K562 (cell line): ENCODE results near the gene MTERF4. TPM values are rescaled to one million over a fixed set of nuclear protein-coding genes. Genes with fewer than 3 reads are reported as not detected.

Source experiments
- ATAC-seq: fragments of 200-7000 bp; cut with Tn5 transposase; 3 replicates; pipeline ENCODE4 v1.9.1; 2020; ENCODE audit warnings: moderate library complexity
- BruUV-seq: library from RNA; stranded (reverse); fragments of 400-500 nt; replicated peaks from 2 replicates; lab custom pipeline; 2021; lab: Mats Ljungman, UMichigan
- CTCF ChIA-PET: fragments of 300-600 bp; formaldehyde crosslinking; extraction: SDS; loops from one replicate; lab custom pipeline; 2021; ENCODE audit warnings: low intra/inter-chr PET ratio; lab: Yijun Ruan, JAX
- POLR2A ChIA-PET: fragments of 300-600, 350-650 bp; sonication (Branson Sonifier 250); formaldehyde crosslinking; extraction: SDS; loops from one replicate; lab custom pipeline; 2021; ENCODE audit warnings: antibody characterized with exemption, inconsistent platforms; lab: Yijun Ruan, JAX
- DNase-seq, 4 experiments: peaks; one replicate each; pipeline versions ENCODE4 v3.0.0 to v3.0.0-alpha.2; 2011 to 2018; ENCODE audit warnings: low spot score in 3 of 4, mixed read lengths in 3 of 4; ENCODE audit errors: extremely low read depth in 1 of 4
- FAIRE-seq: peaks from 2 replicates; lab custom pipeline; 2011; peaks lifted over from hg19 to GRCh38; lab: Jason Lieb, UNC
- H2AFZ ChIP-seq: 2 replicates; pipeline ENCODE4 v1.6.0; 2011; ENCODE audit warnings: low read depth, low read length, control low read depth, inconsistent platforms
- H3K27ac ChIP-seq: fragments of 200-600 bp; 3 replicates; pipeline ENCODE4 v1.8.0; 2011; ENCODE audit warnings: low read depth, mild to moderate bottlenecking, control low read depth, inconsistent platforms, low read length, moderate library complexity, mixed read lengths; ENCODE audit errors: extremely low read depth
- H3K27me3 ChIP-seq, 2 experiments: fragments of 300-600 bp in 1 of 2; 2 replicates in 1 of 2; 3 replicates in 1 of 2; pipeline versions ENCODE4 v1.6.0 to v1.8.0; 2011; ENCODE audit warnings: inconsistent platforms in 2 of 2, low read length in 2 of 2, mild to moderate bottlenecking in 1 of 2, mixed read lengths in 1 of 2, moderate library complexity in 1 of 2; ENCODE audit not compliant: control insufficient read depth in 2 of 2, insufficient read depth in 2 of 2
- H3K36me3 ChIP-seq: fragments of 300-600 bp; 3 replicates; pipeline ENCODE4 v1.8.0; 2011; ENCODE audit warnings: mild to moderate bottlenecking, low read length, inconsistent platforms; ENCODE audit not compliant: control insufficient read depth, insufficient read depth
- H3K4me1 ChIP-seq, 2 experiments: fragments of 200-600 bp in 1 of 2; replicated peaks in 1 of 2; 2 replicates in 1 of 2; 3 replicates in 1 of 2; pipeline versions ENCODE4 v1.5.1 to v1.8.0; 2011; ENCODE audit warnings: inconsistent platforms in 2 of 2, low read length in 2 of 2, mild to moderate bottlenecking in 1 of 2, mixed read lengths in 1 of 2, moderate library complexity in 1 of 2; ENCODE audit not compliant: control insufficient read depth in 2 of 2, insufficient read depth in 2 of 2
- H3K4me2 ChIP-seq: 2 replicates; pipeline ENCODE4 v1.6.1; 2011; ENCODE audit warnings: low read length, control low read depth, inconsistent platforms, mixed read lengths; ENCODE audit not compliant: insufficient read depth
- H3K4me3 ChIP-seq: fragments of 200-600 bp; sonication (generic), shearing (Covaris generic); 2 replicates; pipeline ENCODE4 v1.5.1; 2016; ENCODE audit warnings: control low read depth, inconsistent platforms
- H3K79me2 ChIP-seq: fragments of 200-600 bp; 3 replicates; pipeline ENCODE4 v1.8.0; 2011; ENCODE audit warnings: low read length, inconsistent platforms; ENCODE audit not compliant: control insufficient read depth, insufficient read depth
- H3K9ac ChIP-seq, 2 experiments: 2 replicates each; pipeline versions ENCODE4 v1.6.0 to v1.6.1; 2011; ENCODE audit warnings: low read depth in 2 of 2, low read length in 2 of 2, control low read depth in 1 of 2, inconsistent platforms in 1 of 2, mild to moderate bottlenecking in 1 of 2, mixed read lengths in 1 of 2; ENCODE audit not compliant: insufficient read depth in 1 of 2
- H3K9me1 ChIP-seq: one replicate; pipeline ENCODE4 v1.6.0; 2011; ENCODE audit warnings: inconsistent platforms, mild to moderate bottlenecking, low read length, moderate library complexity; ENCODE audit not compliant: control insufficient read depth, insufficient read depth
- H3K9me3 ChIP-seq: replicated peaks from 2 replicates; pipeline ENCODE4 v1.5.1; 2011; ENCODE audit warnings: low read depth, low read length, inconsistent platforms; ENCODE audit not compliant: control insufficient read depth, insufficient read depth
- H4K20me1 ChIP-seq: replicated peaks from 2 replicates; pipeline ENCODE4 v1.6.1; 2011; ENCODE audit warnings: low read length, inconsistent platforms, mixed read lengths; ENCODE audit not compliant: control insufficient read depth, insufficient read depth
- HSF4 ChIP-seq: fragments of 250-450 bp; sonication (Bioruptor Pico); IDR thresholded peaks from 2 replicates; pipeline ENCODE4 v2.1.2; 2022; ENCODE audit warnings: mild to moderate bottlenecking, moderate library complexity, borderline replicate concordance
- KAT7 ChIP-seq: sonication (generic); formaldehyde crosslinking; IDR thresholded peaks from 2 replicates; pipeline ENCODE4 v1.8.0; 2022; ENCODE audit warnings: missing genetic modification reagents, mild to moderate bottlenecking, borderline replicate concordance
- WGBS: fragments of 100-300 bp; shearing (Covaris generic); methylation state at CpG from one replicate; pipeline ENCODE4 v1.1.6; 2016; ENCODE audit warnings: low coverage, mixed read lengths; ENCODE audit not compliant: insufficient coverage; ENCODE audit errors: missing lambda C conversion rate; 5-methylcytosine and 5-hydroxymethylcytosine counted together
- in situ Hi-C: fragments of 300-500 bp; cut with MboI; formaldehyde crosslinking; loops from 4 replicates; pipeline ENCODE4 v1.15.0; 2018; ENCODE audit warnings: inconsistent platforms, mixed read lengths
- intact Hi-C: fragments of 100-400 bp; cut with micrococcal nuclease; formaldehyde crosslinking; loops from 2 replicates; pipeline ENCODE4 v1.14.2; 2022
- polyA plus RNA-seq, 8 experiments: library from polyadenylated mRNA; depleted of rRNA in 4 of 8; stranded (reverse) in 5 of 8; unstranded in 3 of 8; fragments of >200 nt; fragmentation: Nextera tagmentation in 2 of 8; fragmentation: Illumina TruSeq in 1 of 8; extraction: Ambion mirVana in 2 of 8; extraction: Trizol in 1 of 8; gene quantifications; 2 replicates each; pipeline versions ENCODE4 v1.2.1 to v1.2.3, GENCODE V29; 2011 to 2014; ENCODE audit warnings: inconsistent platforms in 1 of 8, missing spikeins in 1 of 8
- total RNA-seq, 7 experiments: library from RNA; depleted of rRNA in 6 of 7; stranded (reverse); fragments of >200 nt in 6 of 7; fragmentation: Illumina TruSeq in 2 of 7; extraction: Trizol in 2 of 7; gene quantifications; 2 replicates each; pipeline versions ENCODE4 v1.2.1 to v1.2.3, GENCODE V29; 2011 to 2021; ENCODE audit warnings: low replicate concordance in 1 of 7
- TF ChIP-seq, protein P1 (sequence below): fragments of 450-650 bp; IDR thresholded peaks from 2 replicates; pipeline ENCODE4 v1.6.1; 2016; ENCODE audit warnings: borderline replicate concordance
- TF ChIP-seq, protein P2 (sequence below): sonication (generic); formaldehyde crosslinking; IDR thresholded peaks from 2 replicates; pipeline ENCODE4 v1.8.1; 2023; ENCODE audit warnings: mild to moderate bottlenecking, missing genetic modification reagents
- TF ChIP-seq, protein P3 (sequence below): sonication (generic); formaldehyde crosslinking; IDR thresholded peaks from 2 replicates; pipeline ENCODE4 v1.8.0; 2022; ENCODE audit warnings: missing genetic modification reagents, mild to moderate bottlenecking, moderate library complexity, borderline replicate concordance

The MTERF4 gene
- total and polyA plus RNA-seq, 9 of the 15 experiments (the other 6 are each of a cell fraction or from before 2014, with no cell fraction given): 15.3 to 29.6 (median 21.2) TPM

DNA sequence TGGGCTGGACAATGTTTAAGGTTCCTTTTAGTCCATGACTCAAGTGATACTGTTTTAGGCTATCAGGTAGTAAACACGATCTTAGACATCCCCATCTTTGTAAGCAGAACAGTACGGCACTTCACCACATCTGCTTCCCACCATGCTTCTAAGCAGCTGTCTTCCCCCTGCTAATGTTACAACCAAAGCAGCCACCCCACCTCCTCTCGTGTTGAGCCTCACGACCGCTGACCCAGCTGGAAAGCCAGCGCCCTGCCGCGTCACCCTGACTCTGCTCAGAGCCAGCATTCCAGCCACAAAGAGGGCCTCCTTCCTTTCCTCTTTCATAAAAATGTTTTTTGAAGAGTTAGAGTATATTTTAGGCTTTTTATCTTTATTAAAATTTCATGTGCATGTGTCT is 9.4 kb downstream of the MTERF4 start:
- no peak for ATAC-seq
- no peak overlapping the region for H3K4me3 ChIP-seq
- no peaks in the 10 kb centered on the region for H3K27me3 ChIP-seq
- no peak for FAIRE-seq
- in situ Hi-C loops (no loop called here), intact Hi-C loops (no loop called here)
- H3K4me2 ChIP-seq: no peak overlapping the region
- CTCF ChIA-PET: no interaction called here
- H3K9ac ChIP-seq: no peak overlapping the region
- H3K4me1 ChIP-seq: no peaks in the 10 kb centered on the region
- H3K36me3 ChIP-seq: peaks cover 75% of the 10 kb centered on the region; the same call in 2 of the 3 replicates
- H3K27ac ChIP-seq: no peak overlapping the region
- no peak overlapping the region for H2AFZ ChIP-seq
- H3K79me2 ChIP-seq: no peaks in the 10 kb centered on the region
- no peaks in the 10 kb centered on the region for H3K9me3 ChIP-seq
- no peaks in the 10 kb centered on the region for H3K9me1 ChIP-seq
- TF ChIP-seq, protein P1, sequence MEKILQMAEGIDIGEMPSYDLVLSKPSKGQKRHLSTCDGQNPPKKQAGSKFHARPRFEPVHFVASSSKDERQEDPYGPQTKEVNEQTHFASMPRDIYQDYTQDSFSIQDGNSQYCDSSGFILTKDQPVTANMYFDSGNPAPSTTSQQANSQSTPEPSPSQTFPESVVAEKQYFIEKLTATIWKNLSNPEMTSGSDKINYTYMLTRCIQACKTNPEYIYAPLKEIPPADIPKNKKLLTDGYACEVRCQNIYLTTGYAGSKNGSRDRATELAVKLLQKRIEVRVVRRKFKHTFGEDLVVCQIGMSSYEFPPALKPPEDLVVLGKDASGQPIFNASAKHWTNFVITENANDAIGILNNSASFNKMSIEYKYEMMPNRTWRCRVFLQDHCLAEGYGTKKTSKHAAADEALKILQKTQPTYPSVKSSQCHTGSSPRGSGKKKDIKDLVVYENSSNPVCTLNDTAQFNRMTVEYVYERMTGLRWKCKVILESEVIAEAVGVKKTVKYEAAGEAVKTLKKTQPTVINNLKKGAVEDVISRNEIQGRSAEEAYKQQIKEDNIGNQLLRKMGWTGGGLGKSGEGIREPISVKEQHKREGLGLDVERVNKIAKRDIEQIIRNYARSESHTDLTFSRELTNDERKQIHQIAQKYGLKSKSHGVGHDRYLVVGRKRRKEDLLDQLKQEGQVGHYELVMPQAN: no peak
- TF ChIP-seq KAT7 (CRISPR knock-in tag) (no peak), HSF4 (CRISPR knock-in tag) (no peak)
- TF ChIP-seq, protein P2, sequence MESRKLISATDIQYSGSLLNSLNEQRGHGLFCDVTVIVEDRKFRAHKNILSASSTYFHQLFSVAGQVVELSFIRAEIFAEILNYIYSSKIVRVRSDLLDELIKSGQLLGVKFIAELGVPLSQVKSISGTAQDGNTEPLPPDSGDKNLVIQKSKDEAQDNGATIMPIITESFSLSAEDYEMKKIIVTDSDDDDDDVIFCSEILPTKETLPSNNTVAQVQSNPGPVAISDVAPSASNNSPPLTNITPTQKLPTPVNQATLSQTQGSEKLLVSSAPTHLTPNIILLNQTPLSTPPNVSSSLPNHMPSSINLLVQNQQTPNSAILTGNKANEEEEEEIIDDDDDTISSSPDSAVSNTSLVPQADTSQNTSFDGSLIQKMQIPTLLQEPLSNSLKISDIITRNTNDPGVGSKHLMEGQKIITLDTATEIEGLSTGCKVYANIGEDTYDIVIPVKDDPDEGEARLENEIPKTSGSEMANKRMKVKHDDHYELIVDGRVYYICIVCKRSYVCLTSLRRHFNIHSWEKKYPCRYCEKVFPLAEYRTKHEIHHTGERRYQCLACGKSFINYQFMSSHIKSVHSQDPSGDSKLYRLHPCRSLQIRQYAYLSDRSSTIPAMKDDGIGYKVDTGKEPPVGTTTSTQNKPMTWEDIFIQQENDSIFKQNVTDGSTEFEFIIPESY (CRISPR knock-in tag): peak; percentile 72
- TF ChIP-seq, protein P3, sequence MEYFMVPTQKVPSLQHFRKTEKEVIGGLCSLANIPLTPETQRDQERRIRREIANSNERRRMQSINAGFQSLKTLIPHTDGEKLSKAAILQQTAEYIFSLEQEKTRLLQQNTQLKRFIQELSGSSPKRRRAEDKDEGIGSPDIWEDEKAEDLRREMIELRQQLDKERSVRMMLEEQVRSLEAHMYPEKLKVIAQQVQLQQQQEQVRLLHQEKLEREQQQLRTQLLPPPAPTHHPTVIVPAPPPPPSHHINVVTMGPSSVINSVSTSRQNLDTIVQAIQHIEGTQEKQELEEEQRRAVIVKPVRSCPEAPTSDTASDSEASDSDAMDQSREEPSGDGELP (CRISPR knock-in tag): peak; percentile 25; the same call in 1 of the 2 replicates
- TF ChIP-seq, all 486 proteins: peak for 2
- H4K20me1 ChIP-seq: no peaks in the 10 kb centered on the region
- no peak for DNase-seq
- 60% methylated on average over 7 of the region's 8 CpGs for WGBS
- no TSS peak for BruUV-seq
- POLR2A ChIA-PET: interaction anchor here (0.6 to 2.2 kb wide), 6 partner anchors 8 to 871 kb away, joined by 3 to 6 read pairs (median 4); partner anchors contain the start of gene MTERF4
